Osteoblast (primary cell): ENCODE data around the gene LRMDA. TPM values are rescaled to one million over a fixed set of nuclear protein-coding genes. Genes with fewer than 3 reads are reported as not detected.
A peak's percentile ranks its signal among the peaks of the same experiment; 100 is the strongest.

Experiments used
- DNase-seq: peaks from one replicate; pipeline ENCODE4 v3.0.0; 2011; ENCODE audit warnings: low spot score, mixed read lengths; ENCODE audit not compliant: insufficient read length; ENCODE audit errors: missing footprints
- H2AFZ ChIP-seq: 2 replicates; pipeline ENCODE4 v1.6.0; 2011; ENCODE audit warnings: mild to moderate bottlenecking, low read length
- H3K27ac ChIP-seq: 2 replicates; pipeline ENCODE4 v1.5.1; 2011; ENCODE audit warnings: mild to moderate bottlenecking, low read depth, low read length, moderate library complexity
- H3K27me3 ChIP-seq: 2 replicates; pipeline ENCODE4 v1.6.0; 2012; ENCODE audit warnings: mild to moderate bottlenecking, control low read depth, inconsistent platforms, low read length, moderate library complexity; ENCODE audit not compliant: insufficient read depth
- H3K36me3 ChIP-seq: 2 replicates; pipeline ENCODE4 v1.5.1; 2011; ENCODE audit warnings: mild to moderate bottlenecking, low read length, control low read depth, moderate library complexity; ENCODE audit not compliant: insufficient read depth
- H3K4me1 ChIP-seq: 2 replicates; pipeline ENCODE4 v1.5.1; 2011; ENCODE audit warnings: mild to moderate bottlenecking, low read length, control low read depth, moderate library complexity; ENCODE audit not compliant: insufficient read depth
- H3K4me2 ChIP-seq: 2 replicates; pipeline ENCODE4 v1.6.0; 2011; ENCODE audit warnings: mild to moderate bottlenecking, low read length; ENCODE audit not compliant: insufficient read depth
- H3K4me3 ChIP-seq: fragments of 200-600 bp; sonication (generic); 3 replicates; pipeline ENCODE4 v1.5.1; 2012; ENCODE audit warnings: mild to moderate bottlenecking, low read length, inconsistent platforms; ENCODE audit not compliant: insufficient read depth
- H3K79me2 ChIP-seq: 2 replicates; pipeline ENCODE4 v1.6.0; 2012; ENCODE audit warnings: mild to moderate bottlenecking, low read length, control low read depth, inconsistent platforms; ENCODE audit not compliant: insufficient read depth
- H3K9me3 ChIP-seq: 2 replicates; pipeline ENCODE4 v1.5.1; 2011; ENCODE audit warnings: low read depth, low read length, control low read depth
- H4K20me1 ChIP-seq: 2 replicates; pipeline ENCODE4 v1.6.0; 2012; ENCODE audit warnings: mild to moderate bottlenecking, low read length, control low read depth; ENCODE audit not compliant: insufficient read depth
- total RNA-seq: library from RNA; depleted of rRNA; stranded (reverse); fragments of >200 nt; gene quantifications from 2 replicates; pipeline ENCODE4 v1.2.3, GENCODE V29; 2012
- TF ChIP-seq, protein P1 (sequence below): IDR thresholded peaks from 2 replicates; pipeline ENCODE4 v1.5.1; 2011; ENCODE audit warnings: mild to moderate bottlenecking, low read depth, low read length, moderate library complexity; ENCODE audit errors: extremely low read depth

Gene LRMDA
- total RNA-seq, 1 donor, result 18.5 TPM

DNA sequence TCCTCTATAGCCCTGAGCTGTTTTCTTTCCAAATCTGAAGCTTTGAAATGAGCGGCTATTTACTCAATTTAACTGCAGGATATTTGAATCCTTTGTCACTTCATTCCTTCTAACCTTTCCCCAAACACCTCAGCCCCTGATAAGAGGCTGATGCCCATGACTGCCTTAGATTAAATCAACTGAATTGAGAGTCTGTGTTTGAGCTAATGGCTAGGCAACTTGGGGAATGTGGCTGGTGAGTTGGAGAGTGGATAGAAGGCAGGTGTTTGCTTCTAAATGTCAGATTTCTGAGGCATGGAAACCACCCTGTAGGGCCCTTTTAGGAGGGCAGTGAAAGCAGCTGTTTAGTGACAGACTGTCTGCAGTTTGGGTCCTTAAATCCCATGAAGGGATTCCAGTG, 759.9 kb downstream of the LRMDA start:
- no peaks in the 10 kb centered on the region for H3K27me3 ChIP-seq
- no peaks in the 10 kb centered on the region for H3K36me3 ChIP-seq
- no peak overlapping the region for H3K27ac ChIP-seq
- no peak for DNase-seq
- H3K4me3 ChIP-seq, result no peak overlapping the region
- no peaks in the 10 kb centered on the region for H3K79me2 ChIP-seq
- TF ChIP-seq, protein P1, sequence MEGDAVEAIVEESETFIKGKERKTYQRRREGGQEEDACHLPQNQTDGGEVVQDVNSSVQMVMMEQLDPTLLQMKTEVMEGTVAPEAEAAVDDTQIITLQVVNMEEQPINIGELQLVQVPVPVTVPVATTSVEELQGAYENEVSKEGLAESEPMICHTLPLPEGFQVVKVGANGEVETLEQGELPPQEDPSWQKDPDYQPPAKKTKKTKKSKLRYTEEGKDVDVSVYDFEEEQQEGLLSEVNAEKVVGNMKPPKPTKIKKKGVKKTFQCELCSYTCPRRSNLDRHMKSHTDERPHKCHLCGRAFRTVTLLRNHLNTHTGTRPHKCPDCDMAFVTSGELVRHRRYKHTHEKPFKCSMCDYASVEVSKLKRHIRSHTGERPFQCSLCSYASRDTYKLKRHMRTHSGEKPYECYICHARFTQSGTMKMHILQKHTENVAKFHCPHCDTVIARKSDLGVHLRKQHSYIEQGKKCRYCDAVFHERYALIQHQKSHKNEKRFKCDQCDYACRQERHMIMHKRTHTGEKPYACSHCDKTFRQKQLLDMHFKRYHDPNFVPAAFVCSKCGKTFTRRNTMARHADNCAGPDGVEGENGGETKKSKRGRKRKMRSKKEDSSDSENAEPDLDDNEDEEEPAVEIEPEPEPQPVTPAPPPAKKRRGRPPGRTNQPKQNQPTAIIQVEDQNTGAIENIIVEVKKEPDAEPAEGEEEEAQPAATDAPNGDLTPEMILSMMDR, result no peak
- no peaks in the 10 kb centered on the region for H3K4me1 ChIP-seq
- H3K4me2 ChIP-seq, result no peak overlapping the region
- no peak overlapping the region for H2AFZ ChIP-seq
- H3K9me3 ChIP-seq, result no peaks in the 10 kb centered on the region
- no peaks in the 10 kb centered on the region for H4K20me1 ChIP-seq

DNA sequence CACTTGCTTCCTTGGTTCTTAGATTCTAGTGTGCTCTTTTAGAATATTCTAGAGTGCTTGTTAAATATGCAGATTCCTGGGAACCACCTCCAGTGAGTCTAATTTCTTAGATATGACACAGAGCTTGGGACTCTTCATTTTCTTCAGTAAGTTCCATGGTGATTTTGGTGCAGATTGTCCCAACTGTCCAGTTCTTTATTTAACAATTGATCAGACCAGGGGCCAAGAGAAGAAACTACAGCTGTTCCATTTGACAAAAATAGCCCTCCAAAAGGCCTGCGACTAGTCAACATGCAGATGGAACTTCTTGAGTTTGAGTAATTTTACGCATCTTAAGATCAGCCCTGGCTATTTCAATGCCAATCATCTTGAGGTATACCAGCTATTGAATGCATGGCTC, 760.7 kb downstream of the LRMDA start:
- no peaks in the 10 kb centered on the region for H3K27me3 ChIP-seq
- H3K4me1 ChIP-seq, result no peaks in the 10 kb centered on the region
- DNase-seq, result no peak
- H3K79me2 ChIP-seq, result no peaks in the 10 kb centered on the region
- TF ChIP-seq, protein P1, result no peak
- no peaks in the 10 kb centered on the region for H4K20me1 ChIP-seq
- no peaks in the 10 kb centered on the region for H3K9me3 ChIP-seq
- H2AFZ ChIP-seq, result no peak overlapping the region
- H3K4me3 ChIP-seq, result no peak overlapping the region
- no peaks in the 10 kb centered on the region for H3K36me3 ChIP-seq
- H3K27ac ChIP-seq, result no peak overlapping the region
- no peak overlapping the region for H3K4me2 ChIP-seq

DNA sequence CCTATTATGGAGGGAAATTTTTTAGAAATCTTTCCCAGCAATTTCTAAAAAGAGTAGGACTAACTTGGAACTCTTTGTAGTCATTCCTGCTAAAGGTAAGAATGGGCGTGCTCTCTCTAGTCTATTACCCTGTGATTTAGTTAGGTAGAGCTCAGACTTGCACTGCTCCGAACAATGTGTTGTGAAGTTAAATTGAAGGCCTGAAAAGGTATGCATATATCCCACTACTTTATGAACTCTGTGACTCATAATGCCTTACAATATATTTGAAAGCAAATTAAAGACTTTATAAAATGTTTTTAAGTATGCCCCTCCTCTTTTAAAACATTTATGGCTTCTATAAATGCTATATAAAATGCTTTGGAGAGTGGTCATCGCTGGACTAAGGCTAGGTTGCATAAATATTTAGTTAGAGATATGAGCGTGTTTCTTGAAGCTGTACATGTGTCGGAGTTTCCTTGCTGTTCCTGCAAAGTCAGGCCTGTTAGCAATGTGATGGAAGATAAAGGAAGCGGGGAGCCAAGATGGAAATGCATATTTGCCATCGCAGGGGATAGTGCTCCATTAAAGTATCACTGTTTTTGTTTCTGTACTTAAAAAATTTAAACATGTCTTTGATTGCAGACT, 761.4 kb downstream of the LRMDA start:
- Histone ChIP-seq H3K27me3 (no peaks in the 10 kb centered on the region), H3K79me2 (no peaks in the 10 kb centered on the region), H4K20me1 (no peaks in the 10 kb centered on the region), H3K4me3 (no peak overlapping the region), H3K27ac (no peak overlapping the region), H2AFZ (no peak overlapping the region), H3K36me3 (no peaks in the 10 kb centered on the region), H3K4me2 (no peak overlapping the region), H3K9me3 (no peaks in the 10 kb centered on the region), H3K4me1 (no peaks in the 10 kb centered on the region)
- DNase-seq, result no peak
- TF ChIP-seq, protein P1, result no peak

- peak overlapping the region; percentile 64 for H2AFZ ChIP-seq
- H4K20me1 ChIP-seq, result no peaks in the 10 kb centered on the region
- no peaks in the 10 kb centered on the region for H3K27me3 ChIP-seq
- TF ChIP-seq, protein P1, result no peak
- H3K4me2 ChIP-seq, result no peak overlapping the region
- H3K4me3 ChIP-seq, result no peak overlapping the region
- no peaks in the 10 kb centered on the region for H3K9me3 ChIP-seq
- H3K36me3 ChIP-seq, result no peaks in the 10 kb centered on the region
- H3K27ac ChIP-seq, result no peak overlapping the region
- no peaks in the 10 kb centered on the region for H3K79me2 ChIP-seq
- no peak for DNase-seq
- no peaks in the 10 kb centered on the region for H3K4me1 ChIP-seq
Observed at GRCh38 chr10:76195654-76196390, 764.4 kb downstream of the LRMDA start.
